ENCODE measurements around the gene CDK5R1.
A peak's percentile ranks its signal among the peaks of the same experiment; 100 is the strongest.
"Not testable (repeated sequence)": the region's sequence is repeated elsewhere in the genome, so short reads cannot be mapped to it uniquely, and the experiment has no call there.

Gene CDK5R1

DNA sequence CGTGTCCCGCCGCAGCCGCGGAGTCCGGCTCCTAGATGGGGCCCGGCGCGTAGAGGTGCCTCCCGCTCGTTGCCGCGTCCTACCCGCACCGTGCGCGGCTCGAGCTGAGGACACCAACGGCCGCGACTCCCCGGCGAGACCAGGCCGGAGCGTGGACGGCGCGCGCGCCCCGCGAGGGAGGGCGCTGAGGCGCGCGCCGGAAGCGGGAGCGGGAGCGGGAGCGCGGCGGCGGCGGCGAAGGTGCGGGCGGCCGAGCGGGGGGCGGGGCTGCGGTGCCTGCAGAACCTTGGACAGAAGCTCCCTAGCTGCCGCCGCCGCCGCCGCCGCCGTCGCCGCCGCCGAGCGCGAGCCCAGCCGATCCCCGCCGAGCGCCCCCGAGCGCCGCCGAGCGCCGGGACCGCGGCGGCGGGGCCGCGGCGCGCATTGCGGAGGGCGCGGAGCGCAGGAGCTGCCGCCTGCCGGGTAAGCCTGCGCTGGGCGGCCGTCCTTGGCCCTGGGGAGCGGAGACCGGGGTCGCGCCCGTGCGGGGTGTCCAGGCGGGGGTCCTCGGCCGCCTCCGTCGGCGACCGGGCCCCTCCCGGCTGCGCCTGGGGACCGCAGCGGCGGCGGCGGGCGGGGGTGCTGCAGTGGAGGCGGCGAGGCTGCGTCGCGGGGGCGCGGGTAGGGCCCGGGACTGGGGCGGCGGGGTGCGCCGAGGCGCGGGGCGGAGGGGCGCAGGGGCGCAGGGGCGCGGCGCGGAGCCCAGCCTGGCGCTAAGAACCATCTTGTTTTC lies at the start of gene CDK5R1:
Gene CDK5R1 (plus strand): TSS at position 293 of the 772 bp plus-strand sequence. CDS start 628 bp downstream, outside the sequence.
- peak; percentile 89 for DNase-seq

DNA sequence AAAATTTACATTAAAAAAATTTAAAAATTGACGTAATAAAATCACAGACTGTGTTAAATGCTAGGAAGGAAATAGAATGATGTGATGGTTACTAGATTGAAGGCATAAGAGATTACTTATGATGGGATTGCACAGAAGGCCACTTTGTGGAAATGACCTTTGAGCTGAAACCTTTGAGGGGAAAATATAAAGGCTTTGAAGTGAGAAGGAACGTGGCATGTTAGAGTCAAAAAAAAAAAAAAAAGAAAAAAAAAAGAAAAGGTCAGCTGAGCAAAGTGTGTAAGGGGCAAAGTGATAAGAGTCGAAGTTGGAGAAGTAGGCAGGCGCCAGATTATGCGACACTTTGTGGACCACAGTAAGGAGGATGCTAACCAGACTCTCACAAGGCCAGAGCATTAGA lies 46.1 kb upstream of the CDK5R1 start:
- DNase-seq, result no peak

DNA sequence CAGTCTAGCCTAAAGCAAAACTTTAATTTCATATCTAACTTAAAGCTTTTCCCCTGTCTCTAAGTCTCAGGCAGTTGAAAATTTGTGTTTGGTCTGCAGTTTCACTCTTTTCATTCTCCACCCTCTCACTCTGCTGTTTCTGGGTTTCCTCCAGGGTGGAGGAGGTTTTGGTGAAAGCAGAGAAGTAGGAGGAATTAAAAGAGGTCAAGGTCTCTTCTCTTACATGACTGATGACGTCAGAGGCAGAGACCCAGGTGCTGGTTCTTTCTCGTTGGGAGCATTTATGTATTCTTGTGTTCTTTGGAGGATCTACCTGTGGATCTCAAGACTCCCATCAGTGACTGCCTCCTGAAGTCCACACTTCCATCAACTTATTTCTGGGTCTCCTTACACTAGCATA lies 44.9 kb upstream of the CDK5R1 start:
- no peak for DNase-seq

DNA sequence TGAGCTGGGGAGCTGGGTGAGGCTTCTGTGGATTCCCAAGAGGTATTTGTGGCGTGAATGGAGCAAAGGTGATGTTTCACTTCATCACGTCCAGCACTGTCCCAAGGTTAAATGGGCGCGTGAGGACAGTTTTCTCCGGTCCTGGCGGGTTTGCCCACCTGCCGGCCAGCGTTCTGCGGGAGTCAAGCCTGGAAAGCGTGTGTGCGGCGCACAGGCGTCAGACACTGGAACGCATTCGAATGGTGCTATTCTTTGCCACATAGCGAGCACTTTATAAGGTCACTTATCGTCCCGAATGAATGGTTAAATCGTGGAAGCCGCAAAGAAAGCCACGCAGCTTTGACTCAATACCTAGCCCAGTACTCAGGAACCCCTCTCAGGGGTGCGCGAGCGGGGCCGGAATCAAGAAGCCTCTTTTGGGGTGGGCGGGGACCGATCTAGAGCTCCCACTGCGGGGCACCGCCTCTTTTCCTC lies 42.9 kb upstream of the CDK5R1 start:
- peak; percentile 75 for DNase-seq

DNA sequence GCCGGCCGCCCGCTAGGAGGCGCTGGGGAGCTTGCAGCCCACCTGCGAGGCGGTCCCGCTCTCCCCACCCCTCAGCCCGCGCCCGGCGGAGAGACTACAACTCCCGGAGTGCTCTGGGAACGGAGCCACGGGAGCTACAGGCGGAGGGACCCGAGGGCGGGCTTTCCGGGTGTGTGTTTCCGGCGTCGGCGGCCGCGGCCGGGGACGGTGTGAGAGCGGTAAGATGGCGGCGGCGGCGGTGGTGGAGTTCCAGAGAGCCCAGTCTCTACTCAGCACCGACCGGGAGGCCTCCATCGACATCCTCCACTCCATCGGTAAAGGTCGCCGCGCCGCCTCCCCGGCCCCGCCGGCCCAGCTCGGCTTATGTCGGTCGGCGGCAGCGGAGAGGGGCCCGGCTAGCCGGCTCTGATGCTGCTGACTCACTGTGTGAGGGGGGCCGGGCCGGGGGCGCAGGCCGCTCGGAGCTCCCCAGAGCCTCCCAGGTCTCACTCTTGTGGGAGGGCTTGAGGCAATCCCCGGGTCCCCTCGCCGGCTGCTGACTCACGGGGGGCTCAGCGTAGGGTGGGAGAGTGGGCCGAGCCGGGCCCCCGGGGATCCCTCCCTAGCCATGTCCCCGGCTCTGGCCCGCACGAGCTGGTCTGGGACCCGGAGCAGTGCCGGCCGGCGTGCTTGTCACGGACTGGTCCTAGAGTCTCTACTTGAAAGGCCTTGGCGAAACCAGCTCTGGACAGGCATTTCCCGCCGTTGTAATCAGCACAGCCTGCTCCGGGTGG lies 42.3 kb upstream of the CDK5R1 start, which contains the start of gene PSMD11:
Gene PSMD11 (plus strand): TSS at position 210 of the 773 bp plus-strand sequence. CDS start 14 bp downstream, at position 224.
- DNase-seq, result peak; percentile 98

DNA sequence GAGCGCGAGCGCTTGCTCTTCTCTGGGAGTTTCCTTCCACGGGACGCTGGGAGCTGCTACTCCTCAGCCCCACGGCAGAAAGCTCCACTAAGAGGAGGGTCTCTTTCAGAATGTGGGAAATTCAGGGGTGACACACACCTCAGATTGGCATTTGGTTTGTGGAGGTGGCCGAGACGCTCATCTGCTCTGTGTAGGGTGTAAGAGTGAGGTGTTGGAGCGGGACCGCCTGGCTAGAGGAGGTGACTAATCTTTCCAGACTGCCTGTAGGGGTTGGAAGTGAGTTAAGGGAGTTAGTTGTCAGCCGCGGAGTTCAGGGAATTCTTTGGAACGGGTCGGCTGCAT lies 41.7 kb upstream of the CDK5R1 start:
- peak; percentile 58 for DNase-seq

DNA sequence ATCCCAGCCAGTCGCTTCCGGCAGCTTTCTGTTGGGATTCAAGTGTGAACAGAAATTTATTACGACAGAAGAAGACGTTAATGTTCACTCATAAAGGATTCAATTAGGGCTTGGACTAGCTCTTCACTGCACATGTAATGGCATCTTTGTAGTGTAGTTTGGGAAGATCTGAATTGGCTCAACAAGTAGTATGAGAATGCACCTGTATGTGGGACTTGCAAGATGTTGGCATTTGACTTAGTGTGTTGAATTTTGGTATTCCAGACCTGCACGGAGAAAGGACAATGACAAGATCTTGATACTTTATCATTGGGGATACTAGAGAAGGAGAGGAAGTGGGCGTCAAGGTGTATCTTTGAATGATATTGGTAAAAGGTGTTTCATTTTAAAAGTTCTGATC lies 41.3 kb upstream of the CDK5R1 start:
- no peak for DNase-seq

DNA sequence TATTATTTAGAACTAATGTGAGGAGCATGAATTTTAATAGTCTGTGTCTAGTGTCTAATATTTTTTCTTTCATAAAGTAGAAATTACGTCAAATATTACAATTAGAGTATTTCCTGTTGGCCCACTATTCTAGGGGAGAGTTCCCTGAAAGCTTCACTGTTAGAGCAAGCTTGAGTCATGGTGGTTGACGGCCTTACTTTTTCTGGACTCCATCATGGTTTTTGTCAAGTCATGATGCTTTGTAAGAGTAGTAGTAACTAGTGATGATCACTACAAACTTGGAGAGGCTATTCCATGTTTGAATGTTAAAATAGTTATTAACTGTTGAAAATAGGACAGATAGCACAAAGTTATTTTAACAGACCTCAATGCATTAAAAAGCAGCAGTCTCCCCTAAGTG lies 40.8 kb upstream of the CDK5R1 start:
- no peak for DNase-seq

DNA sequence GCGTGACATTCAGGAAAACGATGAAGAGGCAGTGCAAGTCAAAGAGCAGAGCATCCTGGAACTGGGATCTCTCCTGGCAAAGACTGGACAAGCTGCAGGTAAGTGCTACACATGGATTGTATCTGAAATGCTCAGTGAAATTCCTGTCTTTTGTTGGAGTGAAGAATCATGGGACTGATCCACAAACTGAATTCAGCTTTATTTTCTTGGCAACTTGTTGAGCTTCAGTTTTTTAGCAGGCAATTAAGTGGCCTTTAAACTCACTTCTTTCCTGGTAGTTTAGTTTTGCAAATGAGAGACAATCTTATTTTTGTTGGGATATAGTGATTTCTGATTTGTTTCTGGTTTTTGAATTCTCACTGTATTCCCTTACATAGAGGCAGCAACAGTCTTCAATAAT lies 39.8 kb upstream of the CDK5R1 start:
- no peak for DNase-seq

DNA sequence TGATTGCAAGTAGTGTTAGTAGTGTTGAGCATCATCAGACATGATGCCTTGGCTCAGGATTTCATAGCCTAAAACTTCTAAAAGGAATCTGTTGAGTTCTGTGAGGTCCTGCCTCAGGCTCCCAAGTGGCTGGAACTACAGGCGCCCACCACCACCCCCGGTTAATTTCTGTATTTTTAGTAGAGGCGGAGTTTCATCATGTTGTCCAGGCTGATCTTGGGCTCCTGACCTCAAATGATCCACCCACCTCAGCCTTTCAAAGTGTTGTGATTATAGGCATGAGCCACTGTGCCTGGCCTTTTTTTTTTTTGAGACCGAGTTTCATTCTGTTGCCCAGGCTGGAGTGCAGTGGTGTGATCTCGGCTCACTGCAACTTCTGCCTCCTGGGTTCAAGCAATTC lies 36.8 kb upstream of the CDK5R1 start:
- DNase-seq, result no peak

DNA sequence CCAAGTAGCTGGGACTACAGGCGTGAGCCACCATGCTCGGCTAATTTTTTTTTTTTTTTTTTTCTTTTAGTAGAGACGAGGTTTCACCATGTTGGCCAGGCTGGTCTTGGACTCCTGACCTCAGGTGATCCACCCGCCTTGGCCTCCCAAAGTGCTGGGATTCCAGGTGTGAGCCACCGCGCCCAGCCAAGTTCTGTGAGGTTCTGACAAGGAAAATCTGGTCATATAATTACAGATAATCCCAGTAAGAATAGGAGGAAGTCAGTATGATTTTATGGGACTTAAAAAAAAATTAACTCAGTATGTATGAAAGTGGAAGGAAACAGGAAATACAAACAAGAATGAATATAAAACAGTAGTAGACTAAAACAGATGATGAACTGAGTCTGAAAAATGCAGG lies 36.4 kb upstream of the CDK5R1 start:
- DNase-seq, result not testable (repeated sequence)

DNA sequence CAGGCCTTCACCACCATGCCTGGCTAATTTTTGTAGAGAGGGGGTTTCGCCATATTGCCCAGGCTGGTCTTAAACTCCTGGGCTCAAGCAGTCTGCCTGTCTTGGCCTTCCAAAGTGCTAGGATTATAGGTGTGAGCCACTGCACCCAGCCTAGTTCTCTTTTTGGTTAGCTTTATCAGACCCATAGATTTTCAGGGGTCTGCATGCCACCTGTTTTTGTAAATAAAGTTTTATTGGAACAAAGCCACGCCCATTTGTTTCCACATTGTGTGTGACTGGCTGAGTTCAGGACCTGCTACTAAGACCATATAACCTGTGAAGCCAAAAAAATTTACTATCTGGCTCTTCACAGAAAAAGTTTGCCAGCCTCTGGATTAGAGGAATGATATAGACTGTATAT lies 34.9 kb upstream of the CDK5R1 start:
- no peak for DNase-seq

DNA sequence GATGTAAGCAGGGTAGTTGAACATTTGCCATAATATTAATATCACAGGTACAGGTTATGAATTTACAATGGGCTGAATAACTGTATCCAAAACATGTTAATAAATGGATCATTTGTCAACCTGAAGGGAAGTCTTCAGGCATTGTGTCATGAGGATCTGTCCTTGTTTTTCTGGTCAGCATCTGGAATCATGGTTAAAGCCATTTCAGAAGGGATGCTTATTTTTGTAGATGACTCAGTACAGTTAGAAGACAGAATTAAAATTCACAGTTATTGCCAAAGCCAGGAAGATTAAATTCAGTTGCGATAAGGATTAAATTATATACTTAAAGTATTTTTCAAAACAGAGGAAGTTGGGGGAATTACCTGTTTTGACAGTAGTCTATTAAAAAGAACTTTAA lies 34.5 kb upstream of the CDK5R1 start:
- no peak for DNase-seq

DNA sequence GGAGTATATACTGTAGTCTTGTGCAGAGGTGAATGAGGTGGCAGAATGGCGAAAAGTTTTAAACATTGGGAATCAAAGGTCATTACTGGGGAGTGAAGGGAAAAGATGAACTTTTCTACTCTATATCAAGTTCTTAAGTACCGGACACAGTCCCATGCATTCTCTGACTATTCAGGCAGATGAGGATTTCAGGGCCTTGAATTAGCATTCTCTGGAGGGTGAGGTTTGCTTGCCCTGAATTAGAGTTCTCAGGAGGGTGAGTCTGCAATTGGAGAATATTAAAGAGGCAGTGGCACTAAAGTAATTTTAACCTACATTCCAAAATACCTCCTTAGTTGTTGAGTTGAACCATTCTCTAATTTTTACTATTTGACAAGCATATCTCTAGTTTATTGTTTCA lies 33.4 kb upstream of the CDK5R1 start:
- no peak for DNase-seq

DNA sequence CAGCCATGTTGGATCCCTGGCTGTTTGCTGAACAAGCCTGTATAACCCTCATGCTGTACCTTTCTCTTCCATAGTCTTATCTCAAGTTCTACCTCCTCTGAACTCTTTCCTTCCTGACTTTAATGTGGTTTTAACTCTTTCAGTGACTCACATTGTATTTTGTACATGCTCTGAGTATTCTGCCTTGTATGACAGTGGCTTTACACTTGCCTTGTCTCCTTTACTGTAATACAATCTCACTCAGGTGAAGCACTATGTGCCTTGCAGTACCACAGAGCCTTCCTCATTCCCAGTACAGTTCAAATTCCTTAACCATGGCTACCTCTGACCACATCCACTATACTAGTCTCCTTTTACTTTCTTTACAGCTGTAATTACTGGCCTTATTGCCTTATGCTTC lies 28.4 kb upstream of the CDK5R1 start:
- no peak for DNase-seq

DNA sequence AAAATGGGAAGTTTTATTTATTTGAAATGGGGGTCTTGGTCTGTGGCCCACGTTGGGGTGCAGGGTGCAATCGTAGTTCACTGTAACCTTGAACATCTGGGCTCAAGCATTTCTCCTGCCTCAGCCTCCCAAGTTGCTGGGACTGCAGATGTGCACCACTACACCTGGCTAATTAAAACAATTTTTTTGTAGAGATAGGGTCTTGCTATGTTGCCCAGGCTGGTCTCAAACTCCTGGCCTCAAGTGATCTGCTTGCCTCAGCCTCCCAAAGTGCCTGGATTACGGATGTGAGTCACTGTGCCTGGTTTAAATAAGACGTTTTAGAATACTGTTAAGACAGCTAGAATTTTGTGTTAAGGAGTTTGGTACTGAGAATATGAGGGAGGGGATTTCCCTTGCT lies 26.7 kb upstream of the CDK5R1 start:
- no peak for DNase-seq

DNA sequence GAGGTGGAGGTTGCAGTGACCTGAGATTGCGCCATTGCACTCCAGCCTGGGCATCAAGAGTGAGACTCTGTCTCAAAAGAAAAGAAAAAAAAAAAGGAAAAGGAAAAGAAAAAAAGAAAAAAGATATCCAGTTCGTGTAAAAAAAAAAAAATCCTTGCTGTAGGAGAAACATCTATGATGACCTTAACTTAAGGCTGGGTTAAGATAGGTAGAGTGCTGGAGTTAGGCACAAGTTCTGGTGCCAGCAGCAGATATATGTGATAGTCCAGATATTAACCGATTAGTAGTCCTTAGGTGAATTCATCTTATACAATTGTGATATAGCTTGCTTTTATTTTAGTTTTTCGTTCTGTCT lies 25.3 kb upstream of the CDK5R1 start:
- no peak for DNase-seq

DNA sequence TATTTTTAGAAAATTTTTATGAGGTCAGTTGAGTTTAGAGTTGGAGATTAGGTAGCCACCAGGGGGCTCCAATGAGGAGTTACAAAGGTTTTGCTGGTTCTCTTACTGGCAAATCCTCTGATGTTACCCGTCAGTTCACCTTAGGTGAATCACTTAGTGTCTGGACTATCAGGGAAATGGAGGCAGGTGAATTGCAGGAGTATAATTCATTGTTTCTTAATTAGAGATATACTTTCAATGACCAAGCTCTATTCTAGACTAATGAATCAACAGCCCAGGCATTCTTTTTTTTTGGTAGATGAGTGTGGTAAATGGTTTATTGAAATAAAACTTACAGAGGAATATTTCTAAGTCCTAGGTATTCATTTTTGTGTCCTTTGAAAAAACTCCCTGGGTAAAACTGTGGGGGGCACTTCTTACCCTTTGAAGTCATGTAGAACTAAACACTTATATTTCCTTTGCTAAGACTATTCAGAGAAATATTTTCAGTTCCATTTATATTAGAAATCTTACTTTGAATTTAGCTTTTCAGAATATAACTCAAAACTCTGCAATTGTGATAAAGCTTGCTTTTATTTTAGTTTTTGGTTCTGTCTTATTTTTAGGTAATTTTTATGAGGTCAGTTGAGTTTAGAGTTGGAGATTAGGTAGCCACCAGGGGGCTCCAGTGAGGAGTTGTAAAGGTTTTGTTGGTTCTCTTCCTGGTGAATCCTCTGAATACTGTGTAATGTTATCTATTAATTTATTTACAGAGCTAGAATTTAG lies 24.8 kb upstream of the CDK5R1 start:
- peak; percentile 73 for DNase-seq

DNA sequence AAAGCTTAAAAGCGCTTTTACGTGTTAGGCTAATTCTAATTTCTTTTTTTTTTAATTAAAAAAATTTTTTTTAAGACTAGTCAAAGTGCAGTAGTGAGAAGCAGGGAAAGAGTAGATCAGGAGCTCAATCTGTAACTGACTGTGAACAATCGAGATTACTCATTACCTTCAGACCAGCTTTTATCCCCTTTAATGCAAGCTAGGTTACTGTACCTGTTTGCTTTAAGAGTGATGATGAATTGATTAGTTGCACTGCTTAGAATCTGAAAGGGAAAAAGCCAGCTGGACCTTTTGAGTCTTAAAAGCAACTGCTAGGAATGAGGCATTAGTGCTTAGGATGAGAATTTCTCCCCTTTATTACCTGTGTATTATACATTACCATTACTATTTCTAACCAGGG lies 23.5 kb upstream of the CDK5R1 start:
- no peak for DNase-seq

DNA sequence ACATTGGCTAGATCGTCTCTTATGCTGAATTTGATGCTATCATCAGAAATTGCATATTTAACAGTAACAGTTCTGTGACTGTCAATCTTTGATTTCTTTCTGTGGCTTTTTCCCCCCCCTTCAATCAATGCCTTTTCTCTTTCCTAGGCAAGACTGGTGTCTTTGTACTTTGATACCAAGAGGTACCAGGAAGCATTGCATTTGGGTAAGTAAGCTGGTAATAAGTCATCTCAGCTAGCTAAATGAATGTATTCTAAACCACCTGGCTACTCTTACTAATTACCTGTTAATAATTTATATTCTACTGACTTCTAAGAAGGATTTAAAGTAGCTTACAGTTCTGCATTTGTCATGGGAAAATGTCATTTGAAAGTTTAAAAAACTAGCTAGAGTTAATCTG lies 22.4 kb upstream of the CDK5R1 start:
- no peak for DNase-seq

DNA sequence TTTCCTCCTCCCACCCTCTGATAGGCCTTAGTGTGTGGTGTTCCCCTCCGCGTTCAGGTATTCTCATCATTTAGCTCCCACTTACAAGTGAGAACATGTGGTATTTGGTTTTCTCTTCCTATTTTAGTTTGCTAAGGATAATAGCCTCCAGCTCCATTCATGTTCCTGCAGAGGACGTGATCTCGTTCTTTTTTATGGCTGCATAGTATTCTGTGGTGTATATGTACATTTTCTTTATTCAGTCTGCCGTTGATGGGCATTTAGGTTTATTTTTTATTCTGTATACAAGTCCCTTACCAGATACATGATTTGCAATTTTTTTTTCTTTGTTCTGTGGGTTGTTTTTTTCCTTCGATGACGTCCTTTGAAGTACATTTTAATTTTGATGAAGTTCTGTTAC lies 18.8 kb upstream of the CDK5R1 start:
- DNase-seq, result no peak

DNA sequence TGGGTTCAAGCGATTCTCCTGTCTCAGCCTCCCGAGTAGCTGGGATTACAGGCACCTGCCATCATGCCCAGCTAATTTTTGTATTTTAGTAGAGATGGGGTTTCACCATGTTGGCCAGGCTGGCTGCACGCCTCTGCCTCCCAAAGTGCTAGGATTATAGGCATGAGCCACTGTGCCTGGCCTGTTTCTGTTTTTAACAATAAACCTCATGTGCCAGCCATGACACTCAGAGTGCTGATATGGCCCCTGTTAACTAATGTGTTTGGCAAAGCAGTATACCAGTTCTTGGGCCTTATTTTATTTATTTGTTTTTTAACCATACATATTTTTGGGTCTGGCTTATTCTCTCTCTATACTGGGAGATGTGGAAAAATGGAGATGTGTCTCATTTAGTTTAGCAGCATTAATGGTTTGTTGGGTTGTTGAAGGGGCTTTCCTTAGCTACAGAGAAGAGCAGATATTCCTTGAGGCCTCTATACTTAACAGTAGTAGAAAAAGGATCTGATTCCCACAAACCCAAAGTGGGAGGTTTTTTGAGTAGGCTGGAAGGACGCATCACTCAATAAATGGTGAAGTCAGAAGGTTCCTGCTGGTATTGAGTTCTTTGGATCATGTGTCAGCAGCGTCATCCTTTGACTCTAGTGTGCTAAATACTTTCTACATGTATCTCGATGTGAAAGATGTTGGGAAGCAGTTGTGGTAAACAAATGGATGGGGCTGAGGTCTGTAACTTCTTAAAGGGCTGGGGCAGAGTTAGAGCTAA lies 16.2 kb upstream of the CDK5R1 start:
- no peak for DNase-seq

DNA sequence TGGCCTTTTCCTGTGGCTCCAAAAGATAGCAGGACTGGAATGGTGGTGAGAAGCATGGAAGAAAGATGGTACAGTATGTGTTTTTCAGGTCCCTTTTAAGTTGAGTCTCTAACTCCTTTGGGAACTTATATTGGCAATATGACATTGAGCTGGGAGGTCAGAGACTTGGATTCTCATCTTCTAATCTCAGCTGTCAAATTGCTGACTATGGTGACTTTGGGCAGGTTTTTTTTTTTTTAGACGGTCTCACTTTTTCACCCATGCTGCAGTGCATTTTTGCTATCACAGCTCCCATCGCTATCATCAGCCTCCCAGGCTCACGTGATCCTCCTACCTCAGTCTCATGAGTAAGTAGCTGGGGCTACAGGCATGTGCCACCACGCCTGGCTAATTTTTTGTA lies 15.1 kb upstream of the CDK5R1 start:
- DNase-seq, result no peak
